Measurements from ENCODE around the gene IRF7. TPM values are rescaled to one million over a fixed set of nuclear protein-coding genes. Genes with fewer than 3 reads are reported as not detected.

The IRF7 gene
- polyA plus RNA-seq, 1 of the 3 experiments (the other 2 are of a cell fraction) = 6.3 TPM

- TF ChIP-seq PBX3 (IDR thresholded peaks at IDR 0.05) (no peak), FOXM1 (IDR thresholded peaks at IDR 0.05; ENCODE audit: low read depth) (no peak), RAD21 (IDR thresholded peaks at IDR 0.05; ENCODE audit: low read length) (no peak)
Observed at GRCh38 chr11:612201-612960, 3.4 kb downstream of the IRF7 start (continued).

GRCh38 chr11:611001-611996 lies 4.5 kb downstream of the IRF7 start:
- Histone ChIP-seq H4K20me1 (ENCODE audit: insufficient read depth) (peaks cover 31% of the 10 kb centered on the region), H3K9me3 (no peaks in the 10 kb centered on the region), H3K9ac (no peak overlapping the region), H3K9me2 (no peaks in the 10 kb centered on the region), H3K79me2 (ENCODE audit: insufficient read depth) (peaks cover 7% of the 10 kb centered on the region; the same call in 1 of the 2 replicates), H3K27ac (ENCODE audit: low read depth in 2 of 2, low read length in 1 of 2) (no peak overlapping the region), H3K4me3 (ENCODE audit: low read depth in 2 of 2, low read length in 1 of 2) (no peak overlapping the region), H3K27me3 (ENCODE audit: insufficient read depth) (no peaks in the 10 kb centered on the region), H3K36me3 (replicated peaks in 1 of 2; ENCODE audit: control insufficient read depth in 1 of 2, insufficient read depth in 2 of 2, low read length in 1 of 2) (peaks cover 30 to 69% of the 10 kb centered on the region in 2 experiments), H3F3A (replicated peaks; ENCODE audit: insufficient read depth) (peaks cover 6% of the 10 kb centered on the region), H2AFZ (ENCODE audit: low read depth) (no peak overlapping the region), H3K4me1 (ENCODE audit: control insufficient read depth in 1 of 2, insufficient read depth in 2 of 2, low read depth in 1 of 2, low read length in 1 of 2) (peaks cover 0 to 19% of the 10 kb centered on the region in 2 experiments; a peak in 1 of 4 replicates), H3K4me2 (no peak overlapping the region)
- no peak for TF ChIP-seq IRF3 (IDR thresholded peaks at IDR 0.05; ENCODE audit: low read depth, low read length)
- TF ChIP-seq YY1 (IDR thresholded peaks at IDR 0.05; ENCODE audit: low read depth) = no peak
- TF ChIP-seq MAX (IDR thresholded peaks at IDR 0.05; ENCODE audit: low read depth) = no peak
- no peak for TF ChIP-seq SIN3A (IDR thresholded peaks at IDR 0.05; ENCODE audit: borderline replicate concordance, low read depth, low read length)
- no peak for TF ChIP-seq MXI1 (IDR thresholded peaks at IDR 0.05; ENCODE audit: low read depth, low read length)
- no peak for TF ChIP-seq USF2 (IDR thresholded peaks at IDR 0.05; ENCODE audit: borderline replicate concordance, low read depth, low read length)
- no peak for TF ChIP-seq TAF1 (IDR thresholded peaks at IDR 0.05; ENCODE audit: borderline replicate concordance, low read depth, low read length)
- TF ChIP-seq GABPA (IDR thresholded peaks at IDR 0.05; ENCODE audit: low read depth) = no peak
- no peak for TF ChIP-seq RXRA (IDR thresholded peaks at IDR 0.05; ENCODE audit: borderline replicate concordance, low read depth)
- TF ChIP-seq CHD2 (IDR thresholded peaks at IDR 0.05; ENCODE audit: low read length, partially characterized antibody) = no peak
- no peak for TF ChIP-seq USF1 (IDR thresholded peaks at IDR 0.05; ENCODE audit: borderline replicate concordance, low read depth)
- TF ChIP-seq RCOR1 (IDR thresholded peaks at IDR 0.05; ENCODE audit: low read length) = no peak
- no peak for TF ChIP-seq ELF1 (IDR thresholded peaks at IDR 0.05)
- TF ChIP-seq JUND (IDR thresholded peaks at IDR 0.05) = no peak
- TF ChIP-seq EZH2phosphoT487 (IDR thresholded peaks at IDR 0.05; ENCODE audit: borderline replicate concordance, low read depth) = no peak
- TF ChIP-seq RFX5 (IDR thresholded peaks at IDR 0.05; ENCODE audit: low read length) = no peak
- no peak for TF ChIP-seq MEF2A (IDR thresholded peaks at IDR 0.05; ENCODE audit: borderline replicate concordance, low read depth)
- POLR2A ChIA-PET = no interaction called here
- 92% methylated on average over 42 of the region's 49 CpGs for WGBS (ENCODE audit: low lambda C conversion rate)
- CTCF ChIA-PET = interaction anchor here (0.8 kb wide), 1 partner anchor 15 kb away, joined by 3 read pairs; no protein-coding TSS in a partner anchor
- no peak for DNase-seq

Measured in SK-N-SH (cell line).